Endothelial cell of umbilical vein (primary cell): ENCODE data around the gene ZBTB32. TPM values are rescaled to one million over a fixed set of nuclear protein-coding genes. Genes with fewer than 3 reads are reported as not detected.

Experiments
- BruUV-seq: library from RNA; stranded (reverse); fragments of 400-500 nt; replicated peaks from 2 replicates; lab custom pipeline; 2021; lab: Mats Ljungman, UMichigan
- CTCF ChIA-PET: fragments of 300-600, 350-600 bp; sonication (Branson Sonifier 250); formaldehyde crosslinking; loops from one replicate; lab custom pipeline; 2021; ENCODE audit warnings: antibody characterized with exemption, inconsistent platforms; lab: Charles Lee
- POLR2A ChIA-PET: fragments of 300-600, 350-600 bp; sonication (Branson Sonifier 250); formaldehyde crosslinking; loops from one replicate; lab custom pipeline; 2021; ENCODE audit warnings: antibody characterized with exemption, inconsistent platforms; lab: Charles Lee
- DNase-seq: peaks from one replicate; pipeline ENCODE4 v3.0.0-alpha.2; 2011; ENCODE audit warnings: low read depth, low spot score
- FAIRE-seq: peaks from 2 replicates; lab custom pipeline; 2011; peaks lifted over from hg19 to GRCh38; lab: Jason Lieb, UNC
- H2AFZ ChIP-seq: 2 replicates; pipeline ENCODE4 v1.6.0; 2012; ENCODE audit warnings: low read depth, low read length, control low read depth, inconsistent platforms
- H3K27ac ChIP-seq: 2 replicates; pipeline ENCODE4 v1.5.1; 2011; ENCODE audit warnings: low read depth, mild to moderate bottlenecking, control low read depth, low read length, moderate library complexity; ENCODE audit not compliant: insufficient read depth
- H3K27me3 ChIP-seq, 2 experiments: 2 replicates each; pipeline versions ENCODE4 v1.6.0 to v1.6.1; 2011; ENCODE audit warnings: low read length in 2 of 2, mixed read lengths in 1 of 2; ENCODE audit not compliant: control insufficient read depth in 2 of 2, insufficient read depth in 2 of 2
- H3K36me3 ChIP-seq, 2 experiments: 2 replicates in 1 of 2; 3 replicates in 1 of 2; pipeline ENCODE4 v1.5.1; 2011; ENCODE audit warnings: low read length in 2 of 2, mild to moderate bottlenecking in 1 of 2, moderate library complexity in 1 of 2; ENCODE audit not compliant: control insufficient read depth in 2 of 2, insufficient read depth in 2 of 2; ENCODE audit errors: extremely low read depth in 1 of 2
- H3K4me1 ChIP-seq: 3 replicates; pipeline ENCODE4 v1.5.1; 2011; ENCODE audit warnings: mild to moderate bottlenecking, low read length; ENCODE audit not compliant: control insufficient read depth, insufficient read depth; ENCODE audit errors: extremely low read depth
- H3K4me2 ChIP-seq: 2 replicates; pipeline ENCODE4 v1.6.1; 2011; ENCODE audit warnings: low read length, control low read depth, mixed read lengths; ENCODE audit not compliant: insufficient read depth
- H3K4me3 ChIP-seq, 3 experiments: fragments of 200-600 bp in 1 of 3; sonication (generic), shearing (Covaris generic) in 1 of 3; replicated peaks in 1 of 3; 2 replicates each; pipeline ENCODE4 v1.5.1; 2011 to 2016; ENCODE audit warnings: control low read depth in 3 of 3, low read length in 3 of 3, mild to moderate bottlenecking in 2 of 3, inconsistent platforms in 1 of 3, low read depth in 1 of 3, moderate library complexity in 1 of 3; ENCODE audit not compliant: insufficient read depth in 1 of 3
- H3K79me2 ChIP-seq: 2 replicates; pipeline ENCODE4 v1.6.0; 2012; ENCODE audit warnings: low read length, inconsistent platforms; ENCODE audit not compliant: control insufficient read depth, insufficient read depth
- H3K9ac ChIP-seq: replicated peaks from 2 replicates; pipeline ENCODE3; 2011; ENCODE audit warnings: low read length, control low read depth; ENCODE audit not compliant: insufficient read depth; ENCODE audit errors: extremely low read depth
- H3K9me1 ChIP-seq: replicated peaks from 3 replicates; pipeline ENCODE4 v1.6.0; 2011; ENCODE audit warnings: mild to moderate bottlenecking, low read length; ENCODE audit not compliant: control insufficient read depth, insufficient read depth; ENCODE audit errors: extremely low read depth
- H3K9me3 ChIP-seq: replicated peaks from 2 replicates; pipeline ENCODE4 v1.5.1; 2012; ENCODE audit warnings: low read length, inconsistent platforms; ENCODE audit not compliant: control insufficient read depth, insufficient read depth
- H4K20me1 ChIP-seq: replicated peaks from 2 replicates; pipeline ENCODE3; 2011; ENCODE audit warnings: mild to moderate bottlenecking, low read length; ENCODE audit not compliant: control insufficient read depth, insufficient read depth; ENCODE audit errors: extremely low read depth
- EZH2 ChIP-seq: IDR thresholded peaks from 2 replicates; pipeline ENCODE4 v1.6.1; 2012; ENCODE audit warnings: borderline replicate concordance, low read depth, mild to moderate bottlenecking, moderate library complexity, low read length, inconsistent platforms; ENCODE audit not compliant: severe bottlenecking
- FOS ChIP-seq: IDR thresholded peaks from 2 replicates; pipeline ENCODE4 v1.6.1; 2011; ENCODE audit warnings: mild to moderate bottlenecking, low read length, moderate library complexity, borderline replicate concordance; ENCODE audit not compliant: insufficient read depth
- GATA2 ChIP-seq: IDR thresholded peaks from 2 replicates; pipeline ENCODE4 v1.7.0; 2011; ENCODE audit warnings: low read depth, mild to moderate bottlenecking, moderate library complexity, mixed read lengths, low read length; ENCODE audit not compliant: insufficient read length, insufficient read depth
- MYC ChIP-seq: IDR thresholded peaks from one replicate; pipeline ENCODE4 v1.6.1; 2011; ENCODE audit warnings: mild to moderate bottlenecking, low read depth, low read length
- POLR2A ChIP-seq: IDR thresholded peaks from 2 replicates; pipeline ENCODE4 v1.6.1; 2012; ENCODE audit warnings: low read depth, mild to moderate bottlenecking, control low read depth, low read length
- POLR2AphosphoS5 ChIP-seq: IDR thresholded peaks from 2 replicates; pipeline ENCODE4 v1.6.1; 2012; ENCODE audit warnings: low read depth, mild to moderate bottlenecking, control low read depth, low read length, moderate library complexity; ENCODE audit not compliant: insufficient read depth
- dilution Hi-C: fragments of 300-500 bp; cut with MboI; formaldehyde crosslinking; loops from one replicate; pipeline ENCODE4 v1.15.0; 2019; ENCODE audit warnings: low sequenced_read_pairs; ENCODE audit not compliant: extremely low pct_ligation_motif_present
- intact Hi-C: fragments of 100-400 bp; cut with micrococcal nuclease; formaldehyde crosslinking; loops from one replicate; pipeline ENCODE4 v1.10.0; 2022
- polyA plus RNA-seq, 4 experiments: library from polyadenylated mRNA; depleted of rRNA in 3 of 4; stranded (reverse) in 3 of 4; unstranded in 1 of 4; fragments of >200 nt; gene quantifications; 2 replicates each; pipeline versions ENCODE4 v1.2.1 to v1.2.3, GENCODE V29; 2011 to 2012; ENCODE audit warnings: missing spikeins in 1 of 4
- total RNA-seq: library from RNA; stranded (reverse); gene quantifications from 2 replicates; pipeline ENCODE4 v1.2.3, GENCODE V29; 2021
- TF ChIP-seq, protein P1 (sequence below), 2 donors: IDR thresholded peaks; 1 replicate in 1 of 2; 2 replicates in 1 of 2; pipeline ENCODE4 v1.5.1; 2011; ENCODE audit warnings: low read length in 2 of 2, mild to moderate bottlenecking in 2 of 2, moderate library complexity in 2 of 2, control low read depth in 1 of 2, inconsistent platforms in 1 of 2, low read depth in 1 of 2; ENCODE audit not compliant: insufficient read depth in 1 of 2; ENCODE audit errors: extremely low read depth in 1 of 2
- TF ChIP-seq, protein P2 (sequence below): IDR thresholded peaks from 2 replicates; pipeline ENCODE4 v1.6.1; 2011; ENCODE audit not compliant: insufficient read depth, insufficient read length

Gene ZBTB32
- total and polyA plus RNA-seq, 2 donors (not counting 3 experiments of a cell fraction or from before 2014, with no cell fraction given), result not detected

DNA sequence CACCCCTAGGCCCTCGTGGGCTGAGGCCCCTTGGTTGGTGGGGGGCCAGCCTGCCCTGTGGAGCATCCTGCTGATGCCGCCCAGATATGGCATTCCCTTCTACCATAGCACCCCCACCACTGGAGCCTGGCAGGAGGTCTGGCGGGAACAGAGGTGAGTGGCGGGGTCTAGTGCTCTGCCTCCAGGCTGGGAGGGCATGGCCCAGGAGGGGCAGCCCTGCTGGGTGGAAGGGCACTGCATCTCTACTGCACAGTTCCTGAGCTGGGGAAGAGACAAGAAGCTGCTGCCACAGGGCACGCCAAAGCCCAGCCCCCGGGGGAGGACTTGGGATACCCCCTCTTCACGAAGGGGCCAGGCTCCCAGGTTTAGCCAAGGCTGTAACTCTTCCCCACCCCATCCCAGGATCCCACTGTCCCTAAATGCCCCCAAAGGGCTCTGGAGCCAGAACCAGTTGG lies 11.0 kb downstream of the ZBTB32 start:
- dilution Hi-C loops, result no loop called here
- H3K27ac ChIP-seq, result no peak overlapping the region
- ChIA-PET POLR2A (no interaction called here), CTCF (interaction anchor here (0.5 to 1.2 kb wide), 3 partner anchors 17 to 573 kb away, joined by 3 to 10 read pairs (median 3); partner anchors contain the start of gene FXYD7)
- H3K9ac ChIP-seq, result no peak overlapping the region
- TF ChIP-seq FOS (no peak), GATA2 (no peak), POLR2A (no peak), EZH2 (no peak), POLR2AphosphoS5 (no peak), MYC (no peak)
- TF ChIP-seq, protein P1, sequence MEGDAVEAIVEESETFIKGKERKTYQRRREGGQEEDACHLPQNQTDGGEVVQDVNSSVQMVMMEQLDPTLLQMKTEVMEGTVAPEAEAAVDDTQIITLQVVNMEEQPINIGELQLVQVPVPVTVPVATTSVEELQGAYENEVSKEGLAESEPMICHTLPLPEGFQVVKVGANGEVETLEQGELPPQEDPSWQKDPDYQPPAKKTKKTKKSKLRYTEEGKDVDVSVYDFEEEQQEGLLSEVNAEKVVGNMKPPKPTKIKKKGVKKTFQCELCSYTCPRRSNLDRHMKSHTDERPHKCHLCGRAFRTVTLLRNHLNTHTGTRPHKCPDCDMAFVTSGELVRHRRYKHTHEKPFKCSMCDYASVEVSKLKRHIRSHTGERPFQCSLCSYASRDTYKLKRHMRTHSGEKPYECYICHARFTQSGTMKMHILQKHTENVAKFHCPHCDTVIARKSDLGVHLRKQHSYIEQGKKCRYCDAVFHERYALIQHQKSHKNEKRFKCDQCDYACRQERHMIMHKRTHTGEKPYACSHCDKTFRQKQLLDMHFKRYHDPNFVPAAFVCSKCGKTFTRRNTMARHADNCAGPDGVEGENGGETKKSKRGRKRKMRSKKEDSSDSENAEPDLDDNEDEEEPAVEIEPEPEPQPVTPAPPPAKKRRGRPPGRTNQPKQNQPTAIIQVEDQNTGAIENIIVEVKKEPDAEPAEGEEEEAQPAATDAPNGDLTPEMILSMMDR (IDR thresholded peaks at IDR 0.05; ENCODE audit: extremely low read depth in 1 of 2, insufficient read depth in 1 of 2, low read depth in 1 of 2, low read length in 2 of 2), result no peak
- TF ChIP-seq, protein P2, sequence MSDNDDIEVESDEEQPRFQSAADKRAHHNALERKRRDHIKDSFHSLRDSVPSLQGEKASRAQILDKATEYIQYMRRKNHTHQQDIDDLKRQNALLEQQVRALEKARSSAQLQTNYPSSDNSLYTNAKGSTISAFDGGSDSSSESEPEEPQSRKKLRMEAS, result no peak
- intact Hi-C loops, result no loop called here
- H3K36me3 ChIP-seq, result peaks cover 0 to 4% of the 10 kb centered on the region in 2 experiments
- no peak overlapping the region for H3K4me3 ChIP-seq
- no peak for FAIRE-seq
- H2AFZ ChIP-seq, result no peak overlapping the region
- H3K79me2 ChIP-seq, result peaks cover 23% of the 10 kb centered on the region
- H3K4me2 ChIP-seq, result no peak overlapping the region
- no peaks in the 10 kb centered on the region for H3K27me3 ChIP-seq
- H3K4me1 ChIP-seq, result peaks cover 17% of the 10 kb centered on the region
- no peaks in the 10 kb centered on the region for H3K9me3 ChIP-seq
- BruUV-seq, result no TSS peak
- H4K20me1 ChIP-seq, result no peaks in the 10 kb centered on the region
- DNase-seq, result no peak
- H3K9me1 ChIP-seq, result no peaks in the 10 kb centered on the region
